ENCODE data around the gene SERPINB6. TPM values are rescaled to one million over a fixed set of nuclear protein-coding genes. Genes with fewer than 3 reads are reported as not detected.
A peak's percentile ranks its signal among the peaks of the same experiment; 100 is the strongest.

Gene SERPINB6
- total and polyA plus RNA-seq, 9 of the 15 experiments (the other 6 are each of a cell fraction or from before 2014, with no cell fraction given) = 86.6 to 211 (median 143) TPM

- TF ChIP-seq VEZF1 (CRISPR knock-in tag; IDR thresholded peaks at IDR 0.05) (peak; percentile 58), NCOA1 (IDR thresholded peaks at IDR 0.05; ENCODE audit: low read depth) (peak; percentile 80; the same call in 1 of the 2 replicates), EP300 (IDR thresholded peaks at IDR 0.05; ENCODE audit: low read length) (peak; percentile 97), CBX3 (IDR thresholded peaks at IDR 0.05; ENCODE audit: borderline replicate concordance in 1 of 2, low read length in 2 of 2) (no peak), ARID4B (CRISPR knock-in tag; IDR thresholded peaks at IDR 0.05) (peak; percentile 40; the same call in 1 of the 2 replicates), KDM4B (IDR thresholded peaks at IDR 0.05; ENCODE audit: borderline replicate concordance in 2 of 2, low read depth in 1 of 2) (no peak), NR3C1 (CRISPR knock-in tag; IDR thresholded peaks at IDR 0.05) (no peak), ZNF263 (CRISPR knock-in tag; IDR thresholded peaks at IDR 0.05; ENCODE audit: borderline replicate concordance) (no peak), CEBPG (CRISPR knock-in tag; IDR thresholded peaks at IDR 0.05) (0 out of 2 replicates have a peak, but pooled peaks have one; percentile 27), CEBPG (tag; conservative IDR thresholded peaks at IDR 0.05 in 1 of 2, IDR thresholded peaks at IDR 0.05 in 1 of 2) (peak in 1 of 2 experiments; percentile 46; a peak in 1 of 4 replicates), ZFX (CRISPR knock-in tag; IDR thresholded peaks at IDR 0.05) (peak; percentile 32; the same call in 1 of the 2 replicates), DLX4 (CRISPR knock-in tag; IDR thresholded peaks at IDR 0.05) (no peak), ZNF707 (CRISPR knock-in tag; conservative IDR thresholded peaks at IDR 0.05) (0 out of 2 replicates have a peak, but pooled peaks have one; percentile 41), BHLHE40 (IDR thresholded peaks at IDR 0.05; ENCODE audit: low read length) (peak; percentile 37; the same call in 1 of the 2 replicates), NR2C2 (CRISPR knock-in tag; IDR thresholded peaks at IDR 0.05) (no peak), NR2C2 (tag; IDR thresholded peaks at IDR 0.05) (peak; percentile 63), HDAC1 (IDR thresholded peaks at IDR 0.05) (peak in 1 of 2 experiments; percentile 63; a peak in 1 of 4 replicates), ETS1 (conservative IDR thresholded peaks at IDR 0.05; ENCODE audit: control insufficient read depth, low read depth, low read length) (0 out of 2 replicates have a peak, but pooled peaks have one; percentile 37), CBFA2T3 (IDR thresholded peaks at IDR 0.05) (peak; percentile 94)
These were observed 19.0 kb upstream of the SERPINB6 start (continued) for GRCh38 chr6:2990248-2990931.

Measured in K562 (cell line).